Kidney epithelial cell (primary cell): ENCODE data around the gene C10orf90. TPM values are rescaled to one million over a fixed set of nuclear protein-coding genes. Genes with fewer than 3 reads are reported as not detected.

Experiments
- DNase-seq: peaks from one replicate; pipeline ENCODE4 v3.0.0-alpha.2; 2010; ENCODE audit warnings: low read depth
- H3K27me3 ChIP-seq: 2 replicates; pipeline ENCODE4 v1.6.0; 2011; ENCODE audit warnings: low read length; ENCODE audit not compliant: control insufficient read depth, insufficient read depth
- H3K36me3 ChIP-seq: 2 replicates; pipeline ENCODE4 v1.5.1; 2011; ENCODE audit warnings: low read length; ENCODE audit not compliant: control insufficient read depth, insufficient read depth
- H3K4me3 ChIP-seq: 2 replicates; pipeline ENCODE4 v1.5.1; 2011; ENCODE audit warnings: low read depth, mild to moderate bottlenecking, control low read depth, low read length
- total RNA-seq: library from RNA; depleted of rRNA; stranded (reverse); fragments of >200 nt; gene quantifications from 2 replicates; pipeline ENCODE4 v1.2.3, GENCODE V29; 2015
- TF ChIP-seq, protein P1 (sequence below): IDR thresholded peaks from 2 replicates; pipeline ENCODE4 v1.5.1; 2011; ENCODE audit warnings: mild to moderate bottlenecking, moderate library complexity, low read length, control low read depth, inconsistent platforms; ENCODE audit not compliant: insufficient read depth, poor library complexity, severe bottlenecking

The C10orf90 gene
- total RNA-seq, 1 donor from 2014 or later = not detected

DNA sequence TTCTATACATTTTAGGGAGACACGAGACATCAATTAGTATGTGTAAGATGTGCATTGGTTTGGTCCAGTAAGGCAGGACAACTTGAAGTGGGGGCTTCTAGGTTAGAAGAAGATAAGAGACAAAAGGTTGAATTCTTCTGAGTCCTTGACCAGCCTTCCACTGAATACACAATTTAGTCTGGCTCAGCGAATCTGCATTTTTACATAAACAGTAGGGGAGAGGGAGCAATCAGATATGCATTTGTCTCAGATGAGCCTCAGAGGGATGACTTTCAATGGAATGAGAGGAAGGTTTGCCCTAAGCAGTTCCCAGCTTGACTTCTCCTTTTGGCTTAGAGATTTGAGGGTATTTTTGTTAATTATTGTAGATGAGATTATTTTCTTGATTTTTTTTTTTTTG lies 20.0 kb upstream of the C10orf90 start:
- Histone ChIP-seq H3K27me3 (no peaks in the 10 kb centered on the region), H3K4me3 (no peak overlapping the region), H3K36me3 (no peaks in the 10 kb centered on the region)
- no peak for DNase-seq
- TF ChIP-seq, protein P1, sequence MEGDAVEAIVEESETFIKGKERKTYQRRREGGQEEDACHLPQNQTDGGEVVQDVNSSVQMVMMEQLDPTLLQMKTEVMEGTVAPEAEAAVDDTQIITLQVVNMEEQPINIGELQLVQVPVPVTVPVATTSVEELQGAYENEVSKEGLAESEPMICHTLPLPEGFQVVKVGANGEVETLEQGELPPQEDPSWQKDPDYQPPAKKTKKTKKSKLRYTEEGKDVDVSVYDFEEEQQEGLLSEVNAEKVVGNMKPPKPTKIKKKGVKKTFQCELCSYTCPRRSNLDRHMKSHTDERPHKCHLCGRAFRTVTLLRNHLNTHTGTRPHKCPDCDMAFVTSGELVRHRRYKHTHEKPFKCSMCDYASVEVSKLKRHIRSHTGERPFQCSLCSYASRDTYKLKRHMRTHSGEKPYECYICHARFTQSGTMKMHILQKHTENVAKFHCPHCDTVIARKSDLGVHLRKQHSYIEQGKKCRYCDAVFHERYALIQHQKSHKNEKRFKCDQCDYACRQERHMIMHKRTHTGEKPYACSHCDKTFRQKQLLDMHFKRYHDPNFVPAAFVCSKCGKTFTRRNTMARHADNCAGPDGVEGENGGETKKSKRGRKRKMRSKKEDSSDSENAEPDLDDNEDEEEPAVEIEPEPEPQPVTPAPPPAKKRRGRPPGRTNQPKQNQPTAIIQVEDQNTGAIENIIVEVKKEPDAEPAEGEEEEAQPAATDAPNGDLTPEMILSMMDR = no peak

DNA sequence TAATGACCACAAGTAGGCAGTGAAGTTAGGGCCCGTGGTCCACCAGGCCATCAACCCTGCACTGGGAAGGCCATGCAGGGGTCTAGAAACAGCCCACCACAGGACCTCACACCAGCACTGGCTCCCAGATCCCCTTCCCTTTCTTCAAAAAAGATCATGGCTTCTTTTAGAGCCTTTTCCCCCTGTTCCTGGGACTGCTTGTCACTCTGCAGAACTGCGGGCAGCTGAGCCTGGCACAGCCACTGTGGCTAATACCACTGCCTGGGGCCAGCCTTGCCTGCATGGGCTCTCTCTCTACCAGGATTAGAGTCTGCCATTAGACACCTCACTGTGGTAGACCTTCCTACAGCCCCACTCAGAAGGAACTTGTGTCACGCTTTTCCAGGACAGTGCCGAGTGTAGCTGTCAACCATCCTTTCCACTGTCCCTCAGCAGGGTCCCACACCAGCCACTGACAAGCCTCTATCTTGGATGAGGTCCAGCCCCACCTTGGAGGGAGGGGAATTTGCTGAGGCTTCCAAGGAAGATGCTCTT lies 19.0 kb upstream of the C10orf90 start:
- Histone ChIP-seq H3K27me3 (no peaks in the 10 kb centered on the region), H3K36me3 (no peaks in the 10 kb centered on the region), H3K4me3 (no peak overlapping the region)
- no peak for DNase-seq
- TF ChIP-seq, protein P1 = no peak

DNA sequence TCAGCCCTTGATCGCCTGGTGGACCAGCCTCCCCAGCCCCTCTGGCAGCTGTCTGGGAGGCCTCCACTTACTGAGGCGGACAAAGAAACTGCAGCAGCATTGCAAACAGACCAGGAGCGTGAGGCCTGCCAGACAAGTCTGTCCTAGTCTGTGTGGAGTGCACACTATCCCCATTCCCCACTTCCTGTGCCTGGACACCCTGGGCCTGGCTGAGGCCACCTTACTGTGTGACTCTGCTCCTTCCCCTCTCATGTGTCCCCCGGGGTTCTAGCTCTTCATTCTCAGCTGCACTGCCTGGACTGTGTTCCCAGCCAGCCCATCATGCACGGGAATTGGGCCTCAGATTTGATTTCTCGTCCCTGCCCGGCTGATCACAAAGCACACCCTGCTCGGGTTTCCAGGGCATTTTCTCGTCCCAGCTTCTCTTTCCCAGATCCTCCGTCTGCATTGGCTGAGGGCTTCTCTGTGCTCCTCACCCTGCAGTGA lies 16.7 kb upstream of the C10orf90 start:
- Histone ChIP-seq H3K4me3 (no peak overlapping the region), H3K36me3 (no peaks in the 10 kb centered on the region), H3K27me3 (no peaks in the 10 kb centered on the region)
- TF ChIP-seq, protein P1 = no peak
- DNase-seq = no peak

DNA sequence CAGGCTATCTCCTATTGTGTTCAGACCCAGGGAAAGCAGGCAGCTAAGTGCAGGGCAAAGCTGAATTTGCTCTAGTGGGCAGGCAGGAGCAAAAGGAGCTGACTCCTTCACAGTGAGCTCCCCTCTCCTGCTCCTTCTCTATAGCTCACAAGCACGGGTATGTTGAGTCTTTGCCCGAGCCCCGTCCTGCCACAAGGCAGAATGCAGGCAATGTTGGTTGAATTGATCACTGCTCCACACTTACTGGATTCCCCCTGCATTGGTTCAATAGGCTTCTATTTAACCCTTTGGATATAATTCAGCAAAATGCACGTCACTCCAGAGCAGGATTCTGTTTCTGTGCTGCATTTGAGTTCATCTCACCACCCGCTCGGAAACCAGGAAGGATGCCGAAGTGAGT lies 16.2 kb upstream of the C10orf90 start:
- no peak for DNase-seq
- TF ChIP-seq, protein P1 = no peak
- H3K36me3 ChIP-seq = no peaks in the 10 kb centered on the region
- no peak overlapping the region for H3K4me3 ChIP-seq
- H3K27me3 ChIP-seq = no peaks in the 10 kb centered on the region

DNA sequence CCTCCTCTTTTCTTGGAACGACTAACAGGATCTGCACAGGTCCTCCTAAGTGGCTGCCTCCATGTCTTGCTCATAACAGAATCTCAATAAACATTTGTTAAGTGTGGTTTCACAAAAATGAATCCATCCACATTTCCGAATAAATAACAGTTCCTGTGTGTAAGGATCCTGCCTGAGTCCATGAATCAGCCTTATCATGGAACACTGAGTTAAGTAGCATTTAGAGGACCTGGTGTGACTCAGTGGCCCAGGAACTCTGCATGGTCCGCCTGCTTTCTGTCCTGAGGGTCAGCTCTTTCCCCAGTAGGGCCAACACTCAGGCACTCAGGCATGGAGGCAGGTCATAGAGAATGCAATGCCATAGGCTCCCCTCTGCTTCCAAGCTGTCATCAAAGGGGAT lies 15.8 kb upstream of the C10orf90 start:
- TF ChIP-seq, protein P1 = no peak
- H3K36me3 ChIP-seq = no peaks in the 10 kb centered on the region
- no peaks in the 10 kb centered on the region for H3K27me3 ChIP-seq
- DNase-seq = no peak
- no peak overlapping the region for H3K4me3 ChIP-seq

DNA sequence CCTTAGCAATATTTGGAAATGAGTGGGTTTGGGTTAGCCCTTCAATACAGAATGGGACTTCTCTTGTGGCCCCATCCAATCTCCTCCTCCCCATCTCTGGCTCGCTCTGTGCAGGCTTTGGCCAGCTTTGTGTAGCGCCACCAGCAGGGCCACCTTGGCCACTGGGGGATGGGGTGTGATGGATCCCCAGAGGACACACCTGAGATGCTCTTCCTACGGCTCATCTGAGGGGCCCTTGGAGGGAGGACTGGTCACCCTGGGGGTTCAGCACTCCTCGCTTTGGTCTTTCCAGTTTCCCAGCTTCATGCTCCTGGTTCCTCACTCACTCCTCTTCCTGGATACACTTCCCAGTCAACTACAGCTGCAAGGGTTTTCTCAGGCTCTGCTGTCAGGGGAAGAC lies 15.3 kb upstream of the C10orf90 start:
- Histone ChIP-seq H3K36me3 (no peaks in the 10 kb centered on the region), H3K27me3 (no peaks in the 10 kb centered on the region), H3K4me3 (no peak overlapping the region)
- TF ChIP-seq, protein P1 = no peak
- DNase-seq = no peak
